LNCAP (cell line): ENCODE results near the gene USP47.

Experiments
- CTCF ChIP-seq: fragments of 450-650 bp; IDR thresholded peaks from 2 replicates; pipeline ENCODE4 v1.5.1; 2017; ENCODE audit warnings: mild to moderate bottlenecking

USP47 gene

GRCh38 chr11:11977206-11977938, 135.6 kb downstream of the USP47 start:
- TF ChIP-seq CTCF, result no peak

GRCh38 chr11:11978098-11978637, 136.4 kb downstream of the USP47 start:
- no peak for TF ChIP-seq CTCF

- TF ChIP-seq CTCF, result no peak
Measured at GRCh38 chr11:11978792-11979487, 137.2 kb downstream of the USP47 start.

GRCh38 chr11:11979488-11980117, 137.8 kb downstream of the USP47 start:
- TF ChIP-seq CTCF, result no peak

GRCh38 chr11:11980200-11980599, 138.4 kb downstream of the USP47 start:
- no peak for TF ChIP-seq CTCF

GRCh38 chr11:11980841-11981308, 139.1 kb downstream of the USP47 start:
- TF ChIP-seq CTCF, result no peak

- TF ChIP-seq CTCF, result no peak
Measured at GRCh38 chr11:11981364-11981763, 139.6 kb downstream of the USP47 start.
